GM19467 (cell line): ENCODE results near the gene TBC1D10B.
A peak's percentile ranks its signal among the peaks of the same experiment; 100 is the strongest.
"Not testable (repeated sequence)": the region's sequence is repeated elsewhere in the genome, so short reads cannot be mapped to it uniquely, and the experiment has no call there.

Experiments used
- ATAC-seq: cut with Tn5 transposase; IDR thresholded peaks from one replicate; pipeline ENCODE4 v1.9.1; 2021; ENCODE audit warnings: mild to moderate bottlenecking, moderate library complexity; ENCODE audit not compliant: unreplicated experiment

TBC1D10B gene

DNA sequence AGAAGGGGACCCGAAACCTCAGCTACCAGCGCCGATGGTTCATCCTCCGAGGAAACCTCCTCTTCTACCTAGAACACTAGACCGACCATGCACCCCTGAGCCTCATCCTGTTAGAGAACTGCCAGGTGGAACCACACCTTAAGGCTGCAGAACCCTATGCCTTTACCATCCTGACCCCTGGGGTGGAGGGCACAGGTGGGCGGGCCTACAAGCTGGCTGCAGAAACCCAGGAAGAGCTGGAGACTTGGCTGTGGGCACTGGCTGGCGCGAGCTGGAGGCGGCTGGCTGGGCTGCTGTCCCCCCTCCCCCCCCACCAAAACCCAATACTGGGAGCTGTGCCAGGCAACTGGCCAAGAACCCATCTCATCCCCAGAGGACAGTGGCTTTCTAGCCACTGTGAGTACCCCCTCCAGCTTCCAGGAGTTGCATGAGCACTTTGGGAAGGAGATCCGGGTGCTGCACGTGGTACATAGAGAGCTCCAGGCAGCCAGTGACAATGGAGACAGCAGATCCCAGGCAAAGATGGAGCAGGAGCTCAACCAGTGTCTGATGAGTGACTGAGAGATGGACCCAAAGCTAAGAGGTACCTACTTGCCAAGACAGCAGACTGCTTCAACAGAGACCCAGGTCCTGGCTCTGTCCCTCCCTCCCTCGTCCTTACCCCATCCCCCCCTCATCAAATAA is 13.8 kb downstream of the TBC1D10B start:
- ATAC-seq, result no peak

DNA sequence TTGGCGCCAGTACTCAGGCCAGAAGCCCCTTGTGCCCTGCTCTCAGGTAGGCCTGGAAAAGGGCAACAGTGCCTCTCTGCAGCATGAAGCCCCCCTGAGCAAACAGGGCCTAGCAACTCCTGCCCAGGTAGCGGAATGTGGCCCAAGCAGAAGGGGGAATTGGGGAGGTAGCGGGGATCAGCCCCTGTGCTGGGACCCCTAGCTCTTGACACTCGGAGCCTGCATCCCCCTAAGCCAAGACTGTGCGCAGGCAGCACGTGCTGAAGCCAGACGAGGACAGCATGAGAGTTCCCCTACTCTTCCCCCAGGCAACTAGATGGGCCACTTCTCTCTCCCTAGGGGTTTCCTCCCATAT is 14.4 kb downstream of the TBC1D10B start:
- ATAC-seq, result no peak

DNA sequence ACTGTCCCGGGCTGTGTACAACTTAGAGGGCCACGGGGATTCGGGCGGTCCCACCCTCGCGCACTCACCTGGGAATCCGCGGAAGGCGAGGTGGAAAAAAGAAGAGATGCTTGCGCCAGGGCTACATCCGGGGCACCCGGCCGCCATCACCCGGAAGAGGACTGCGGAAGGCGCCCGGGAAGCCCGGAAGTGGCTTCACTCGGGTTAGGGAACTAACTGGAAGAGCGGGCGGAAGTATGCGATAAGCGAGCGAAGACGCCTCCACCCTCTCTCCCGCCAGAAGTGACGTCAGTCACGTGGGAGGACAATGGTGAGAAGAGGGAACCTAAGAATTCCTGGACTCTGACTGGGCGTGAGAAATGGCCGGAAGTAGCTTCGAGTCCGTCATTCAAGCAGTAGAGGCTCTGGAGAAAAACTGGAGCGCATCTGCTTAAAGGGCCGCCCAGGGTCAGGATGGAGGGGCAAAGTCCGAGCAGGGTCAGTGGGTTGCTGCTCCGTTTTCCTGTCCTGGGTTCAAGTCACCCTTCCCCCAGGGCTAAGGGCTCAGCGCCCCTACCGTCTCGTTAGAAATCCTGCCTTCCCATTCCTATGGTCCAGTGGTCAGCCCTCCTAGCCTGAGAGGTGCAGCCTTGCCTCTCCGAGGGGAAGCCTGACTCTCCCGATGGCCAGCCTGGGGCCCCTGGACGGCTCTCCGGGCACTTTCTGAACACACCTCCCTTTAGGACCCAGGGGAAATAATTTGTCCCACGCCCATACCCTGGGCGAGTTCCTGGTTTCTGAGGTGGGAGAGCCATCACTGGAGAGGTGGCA is 14.9 kb downstream of the TBC1D10B start, which contains the start of gene CD2BP2:
Gene CD2BP2 (minus strand): TSS at position 165 of the 810 bp plus-strand sequence. CDS start 627 bp downstream, outside the sequence.
- peak; percentile 47 for ATAC-seq

DNA sequence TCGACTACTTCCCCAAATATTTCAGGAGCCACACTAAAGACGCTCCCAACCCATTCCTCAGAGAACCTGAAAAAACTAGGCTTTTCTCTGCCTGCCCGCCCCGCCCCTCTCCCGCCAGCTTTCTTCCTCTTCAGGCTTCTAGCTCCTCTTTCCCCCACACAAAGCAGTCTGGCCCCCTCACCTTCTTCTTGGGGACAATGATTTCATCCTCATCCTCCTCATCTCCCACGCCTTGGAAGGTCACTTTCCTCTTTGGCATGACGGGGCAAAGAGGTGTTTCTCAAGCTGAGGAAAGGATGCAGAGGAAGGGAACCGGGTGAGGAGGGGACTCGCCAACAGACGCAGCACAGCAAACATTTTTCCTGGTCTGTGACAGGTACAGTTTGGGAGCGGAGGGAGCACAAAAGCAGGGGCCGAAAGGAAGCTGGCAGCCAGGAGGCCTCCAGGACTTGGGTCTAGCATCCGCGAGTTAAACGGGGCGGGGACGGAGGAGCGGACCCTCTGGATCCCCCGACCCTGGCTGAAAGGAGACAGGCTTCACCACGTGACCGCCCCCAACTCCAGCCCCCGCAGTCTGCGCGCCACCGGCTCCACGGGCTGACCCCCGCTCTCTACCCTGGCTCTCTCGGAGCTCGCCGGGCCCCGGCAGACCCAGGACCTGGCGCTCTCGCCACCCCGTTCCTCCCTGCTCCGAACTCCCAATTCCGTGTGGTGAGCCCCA is 15.7 kb downstream of the TBC1D10B start:
- no peak for ATAC-seq

DNA sequence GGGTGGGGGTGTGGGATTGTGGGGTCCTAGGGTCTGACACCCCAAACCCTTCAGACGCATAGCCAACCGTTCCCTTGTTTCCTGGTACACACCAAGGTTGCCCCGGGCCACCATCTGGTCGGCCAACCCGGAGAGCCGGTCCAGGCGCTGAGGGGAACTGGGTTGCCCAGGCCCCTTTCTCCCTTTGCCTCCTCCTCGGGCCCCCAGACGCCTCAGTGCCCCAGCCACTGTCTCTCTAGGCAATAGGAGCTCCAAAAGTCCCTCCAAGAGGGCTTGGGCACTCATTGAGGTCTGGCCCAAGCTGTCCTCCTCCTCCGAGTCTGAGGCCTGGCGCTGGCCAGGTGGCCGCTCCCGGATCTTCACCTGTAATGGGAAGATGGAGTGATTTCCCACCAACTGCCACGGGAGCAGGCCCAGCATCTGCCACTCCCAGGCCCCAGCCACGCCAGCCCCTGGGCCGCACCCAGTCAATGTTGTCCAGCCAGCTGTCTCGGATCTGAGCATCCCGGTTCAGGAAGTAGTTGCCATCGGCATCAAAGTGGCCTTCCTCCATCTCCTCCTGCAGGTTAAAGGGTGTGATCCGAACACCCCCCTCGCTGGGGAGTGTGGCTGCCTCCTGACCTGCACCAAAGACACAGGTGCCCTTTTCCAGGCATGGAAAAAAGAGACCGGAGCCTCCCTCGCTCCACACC is 16.7 kb downstream of the TBC1D10B start:
- no peak for ATAC-seq

DNA sequence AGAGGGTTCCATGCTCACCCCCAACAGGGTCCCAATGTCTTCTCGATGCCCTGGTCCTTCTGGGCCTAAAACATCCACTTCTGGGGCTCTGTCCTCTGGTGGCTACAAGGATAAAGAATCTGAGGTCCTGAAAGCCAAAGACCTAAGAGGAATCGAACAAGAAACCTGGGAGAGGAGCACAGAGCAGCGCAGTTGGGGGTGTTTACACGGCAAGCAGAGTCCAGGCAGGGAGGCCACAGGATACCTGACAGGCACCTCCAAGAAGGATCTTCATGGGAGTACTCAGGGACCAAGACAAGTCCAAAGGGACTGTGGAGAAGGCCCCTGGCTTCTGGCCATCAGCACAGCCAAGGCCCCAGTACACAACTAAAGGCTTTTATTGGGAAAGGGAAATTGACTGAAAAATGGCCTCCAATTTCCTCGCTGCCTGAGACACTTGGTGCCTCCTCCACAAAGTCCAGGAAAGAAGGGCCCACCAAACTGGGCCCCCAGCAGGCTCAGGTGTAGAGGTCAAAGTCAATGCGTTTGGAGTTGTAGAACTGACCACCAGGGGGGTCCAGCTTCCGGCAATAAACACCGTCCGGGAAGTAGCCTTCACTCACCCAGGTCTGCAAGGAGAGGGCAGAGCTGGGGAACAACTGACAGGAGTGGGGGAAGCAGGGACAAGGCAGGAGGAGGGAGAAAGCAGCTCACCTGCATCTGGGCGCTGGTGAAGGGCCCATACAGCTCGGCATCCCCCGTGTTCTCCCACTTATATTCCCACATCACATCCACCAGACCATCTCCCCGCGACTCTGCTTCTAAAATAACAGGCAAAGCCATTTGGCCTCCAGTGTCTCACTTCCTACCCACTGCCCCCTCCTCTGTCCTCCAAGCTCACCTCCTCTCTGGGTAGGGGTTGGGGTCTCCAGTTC is 17.5 kb downstream of the TBC1D10B start:
- no peak for ATAC-seq

DNA sequence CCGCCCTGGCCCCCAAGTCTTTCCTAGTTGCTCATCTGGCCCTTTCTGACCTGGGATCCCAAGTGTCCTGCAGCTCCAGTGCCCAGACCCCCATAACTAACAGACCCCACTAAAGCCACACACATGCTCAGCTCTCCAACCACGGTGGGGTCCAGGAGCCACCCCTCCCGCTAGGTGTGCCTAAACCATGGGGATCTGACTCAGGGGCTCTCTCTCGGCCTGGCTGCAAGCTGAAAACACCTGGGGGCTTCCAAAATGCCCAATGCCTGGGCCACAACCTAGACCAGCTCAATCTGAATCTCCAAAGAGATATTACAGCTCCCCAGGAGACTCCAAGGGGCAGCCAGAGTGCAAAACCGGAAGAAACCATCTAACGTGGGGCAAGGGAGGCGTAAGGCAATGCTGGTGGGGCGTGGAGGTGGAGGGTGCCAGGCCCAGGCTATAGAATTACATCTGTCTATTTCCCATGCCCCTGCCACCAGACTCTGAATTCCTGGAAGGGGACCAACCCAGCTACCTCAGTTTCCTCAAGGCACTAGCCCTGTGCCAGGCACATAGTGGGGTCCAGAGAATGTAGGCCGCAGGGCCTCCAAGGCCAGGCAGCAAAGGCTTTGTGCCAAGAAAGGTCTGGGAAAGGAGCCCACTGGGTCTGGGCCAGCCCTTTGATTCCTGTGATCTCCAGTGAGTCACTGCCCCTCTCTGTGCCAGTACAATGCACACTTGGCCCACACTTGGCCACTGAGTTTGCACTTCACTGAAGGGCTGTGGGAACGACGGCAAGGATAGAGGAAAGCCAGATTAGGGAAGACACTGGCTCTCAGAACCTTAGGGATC is 18.5 kb downstream of the TBC1D10B start:
- ATAC-seq, result no peak

DNA sequence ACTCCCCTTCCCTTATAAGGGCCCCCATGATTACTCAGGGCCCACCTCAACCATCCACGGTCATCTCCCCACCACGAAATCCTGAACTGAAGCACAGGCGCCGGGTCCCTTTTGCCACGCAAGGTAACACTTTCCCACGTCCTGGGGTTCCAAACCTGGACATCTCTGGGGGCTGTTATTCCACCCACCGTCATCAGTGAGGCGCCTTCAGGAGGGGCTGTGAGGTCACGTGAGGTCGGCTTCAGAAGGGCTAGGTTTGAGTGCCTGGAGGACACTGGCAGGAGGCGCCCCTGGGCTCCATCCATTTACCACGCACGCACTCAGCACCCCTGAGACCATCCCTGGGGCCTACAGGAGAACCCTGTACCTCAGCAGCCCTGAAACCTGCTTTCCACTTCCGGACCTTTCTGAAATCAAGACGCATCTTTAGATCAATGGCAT is 19.3 kb downstream of the TBC1D10B start:
- no peak for ATAC-seq

DNA sequence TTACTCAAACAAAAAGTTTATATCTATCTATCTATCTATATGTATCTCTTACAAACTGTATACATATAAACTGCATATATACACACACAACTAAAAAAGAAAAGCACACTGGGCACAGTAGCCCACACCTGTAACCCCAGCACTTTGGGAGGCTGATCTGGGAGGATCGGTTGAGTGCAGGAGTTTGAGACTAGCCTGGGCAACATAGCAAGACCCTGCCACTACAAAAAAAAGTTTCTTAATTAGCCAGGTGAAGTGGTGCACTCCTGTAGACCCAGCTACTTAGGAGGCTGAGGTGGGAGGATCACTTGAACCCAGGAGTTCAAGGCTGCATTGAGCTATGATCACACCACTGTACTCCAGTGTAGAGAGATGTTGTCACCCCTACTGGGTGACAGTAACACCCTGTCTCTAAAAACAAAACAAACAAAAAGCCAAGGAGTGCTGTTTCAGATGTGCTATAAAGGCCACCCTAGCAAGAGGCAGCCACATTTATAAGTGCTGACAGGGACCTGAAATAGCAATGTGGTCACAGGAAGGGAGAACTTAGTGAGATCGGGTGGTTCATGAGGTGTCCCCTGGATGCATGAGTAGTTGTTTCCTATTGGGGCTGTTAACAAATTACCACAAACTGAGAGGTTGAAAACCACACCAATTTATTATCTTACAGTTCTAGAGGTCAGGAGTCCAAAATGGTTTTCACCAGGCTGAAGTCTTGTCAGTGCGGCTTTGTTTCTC is 20.0 kb downstream of the TBC1D10B start:
- peak; percentile 38 for ATAC-seq

DNA sequence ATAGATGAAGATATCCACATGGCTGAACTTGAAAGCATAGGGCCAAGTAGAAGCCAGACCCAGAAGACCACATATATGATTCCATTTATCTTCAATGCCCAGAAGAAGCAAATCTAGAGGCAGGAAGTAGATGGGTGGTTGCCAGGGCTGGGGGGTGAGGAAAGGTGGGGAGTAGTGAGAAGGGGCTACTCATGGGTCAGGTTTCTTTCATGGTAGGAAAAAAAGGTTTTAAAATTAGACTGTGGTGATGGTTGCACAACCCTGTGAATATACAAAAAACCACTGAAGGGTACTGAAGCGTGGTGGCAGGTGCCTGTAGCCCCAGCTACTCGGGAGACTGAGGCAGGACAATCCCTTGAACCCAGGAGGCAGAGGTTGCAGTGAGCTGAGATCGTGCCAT is 20.6 kb downstream of the TBC1D10B start:
- ATAC-seq, result no peak

DNA sequence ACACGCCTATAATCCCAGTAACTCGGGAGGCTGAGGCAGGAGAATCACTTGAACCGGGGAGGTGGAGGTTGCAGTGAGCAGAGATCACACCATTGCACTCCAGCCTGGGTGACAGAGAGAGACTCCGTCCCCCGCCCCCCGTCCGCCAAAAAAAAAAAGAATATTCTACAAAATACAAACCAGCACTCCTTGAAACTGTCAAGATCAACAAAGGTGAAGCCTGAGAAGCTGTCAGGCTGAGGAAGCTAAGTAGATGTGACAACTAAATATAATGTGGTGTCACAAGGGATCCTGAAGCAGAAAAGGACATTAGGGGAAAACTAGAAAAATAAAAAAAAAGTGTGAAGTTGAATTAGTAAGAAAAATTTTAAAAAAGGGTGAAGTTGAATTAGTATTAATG is 21.4 kb downstream of the TBC1D10B start:
- ATAC-seq, result no peak

DNA sequence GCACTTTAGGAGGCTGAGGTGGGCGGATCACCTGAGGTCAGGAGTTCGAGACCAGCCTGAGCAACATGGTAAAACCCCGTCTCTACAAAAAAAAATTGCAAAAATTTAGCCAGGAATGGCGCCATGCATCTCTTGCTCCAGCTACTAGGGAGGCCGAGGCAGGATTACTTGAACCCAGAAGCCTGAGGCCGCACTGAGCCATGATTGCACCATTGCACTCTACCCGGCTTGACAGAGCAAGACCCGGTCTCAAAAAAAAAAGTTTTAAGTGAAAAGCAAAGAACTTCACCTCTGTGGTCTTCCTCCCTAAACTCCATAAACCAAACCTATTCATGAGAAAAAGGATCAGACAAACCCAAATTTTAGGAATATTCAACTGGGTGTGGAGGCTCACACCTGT is 22.2 kb downstream of the TBC1D10B start:
- no peak for ATAC-seq

DNA sequence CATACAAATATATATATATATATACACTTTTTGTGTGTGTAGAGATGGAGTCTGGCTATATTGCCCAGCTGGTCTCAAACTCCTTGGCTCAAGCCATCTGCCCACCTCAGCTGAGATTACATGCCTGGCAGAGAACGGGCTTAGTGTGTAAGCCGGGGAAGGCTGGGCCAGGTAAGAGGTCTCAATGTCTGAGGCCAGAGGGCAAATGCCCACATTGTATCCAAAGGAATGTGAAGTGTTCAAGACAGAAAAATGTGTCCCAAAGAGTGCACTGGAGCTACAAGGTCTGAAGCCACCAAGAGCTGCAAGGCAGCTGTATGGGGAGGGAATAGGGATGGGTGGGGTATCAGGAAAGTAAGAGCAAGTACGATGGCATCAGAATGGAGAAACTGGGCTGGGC is 24.0 kb downstream of the TBC1D10B start:
- no peak for ATAC-seq

DNA sequence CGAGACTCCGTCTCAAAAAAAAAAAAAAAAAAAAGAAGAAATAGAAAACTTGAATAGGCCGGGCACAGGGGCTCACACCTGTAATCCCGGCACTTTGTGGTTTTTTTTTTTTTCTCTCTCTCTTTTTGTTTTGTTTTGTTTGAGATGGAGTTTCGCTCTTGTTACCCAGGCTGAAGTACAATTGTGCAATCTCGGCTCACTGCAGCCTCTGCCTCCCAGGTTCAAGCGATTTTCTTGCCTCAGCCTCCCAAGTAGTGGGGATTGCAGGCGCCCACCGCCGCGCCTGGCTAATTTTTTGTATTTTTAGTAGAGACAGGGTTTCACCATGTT is 26.8 kb downstream of the TBC1D10B start:
- ATAC-seq, result not testable (repeated sequence)

DNA sequence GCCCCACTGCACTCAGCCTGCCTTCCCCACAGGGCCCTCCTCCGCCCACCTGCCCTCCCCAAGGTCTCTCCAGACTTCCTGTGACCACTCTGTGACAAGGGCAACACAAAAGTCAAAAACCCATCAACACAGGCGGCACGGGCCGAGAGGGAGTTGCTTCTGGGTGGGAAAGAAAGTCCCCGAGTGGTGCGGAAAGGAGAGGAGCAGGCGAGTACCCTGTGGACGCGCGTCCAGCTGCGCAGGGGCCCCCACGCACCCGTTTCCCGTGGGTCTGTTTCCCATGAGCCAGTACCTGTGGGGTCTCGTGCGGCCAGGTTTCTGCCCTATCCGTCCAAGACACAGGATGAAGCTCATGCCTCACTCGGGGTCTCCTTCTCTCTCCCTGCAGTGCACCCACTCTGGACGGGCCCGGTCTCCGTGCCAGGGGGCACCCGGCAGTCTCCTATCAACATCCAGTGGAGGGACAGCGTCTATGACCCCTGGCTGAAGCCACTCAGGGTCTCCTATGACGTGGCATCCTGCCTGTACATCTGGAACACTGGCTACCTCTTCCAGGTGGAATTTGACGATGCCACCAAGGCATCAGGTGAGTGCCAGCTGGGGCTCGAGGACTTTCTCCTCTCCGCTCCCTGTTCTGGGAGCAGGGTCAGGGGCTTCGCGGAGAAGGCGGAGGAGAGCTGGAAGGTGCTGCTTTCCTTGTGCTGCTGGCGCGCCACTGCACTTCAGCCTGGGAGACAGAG is 27.4 kb downstream of the TBC1D10B start:
- ATAC-seq, result no peak

DNA sequence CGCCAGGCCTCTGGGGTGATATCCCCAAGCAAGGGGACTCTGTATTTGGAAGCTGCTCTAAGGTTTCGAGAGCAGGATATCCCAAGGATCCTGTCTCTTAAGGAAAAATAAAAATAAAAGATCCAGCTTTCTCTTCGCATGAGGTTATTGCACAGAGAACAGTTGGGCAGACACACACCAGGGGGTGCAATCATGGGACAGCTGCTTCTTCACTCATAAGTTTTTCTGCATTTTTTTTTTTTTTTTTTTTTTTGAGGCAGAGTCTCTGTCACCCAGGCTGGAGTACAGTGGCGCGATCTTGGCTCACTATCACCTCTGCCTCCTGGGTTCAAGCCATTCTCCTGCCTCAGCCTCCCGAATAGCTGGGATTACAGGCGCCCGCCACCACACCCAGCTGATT is 28.3 kb downstream of the TBC1D10B start:
- not testable (repeated sequence) for ATAC-seq

DNA sequence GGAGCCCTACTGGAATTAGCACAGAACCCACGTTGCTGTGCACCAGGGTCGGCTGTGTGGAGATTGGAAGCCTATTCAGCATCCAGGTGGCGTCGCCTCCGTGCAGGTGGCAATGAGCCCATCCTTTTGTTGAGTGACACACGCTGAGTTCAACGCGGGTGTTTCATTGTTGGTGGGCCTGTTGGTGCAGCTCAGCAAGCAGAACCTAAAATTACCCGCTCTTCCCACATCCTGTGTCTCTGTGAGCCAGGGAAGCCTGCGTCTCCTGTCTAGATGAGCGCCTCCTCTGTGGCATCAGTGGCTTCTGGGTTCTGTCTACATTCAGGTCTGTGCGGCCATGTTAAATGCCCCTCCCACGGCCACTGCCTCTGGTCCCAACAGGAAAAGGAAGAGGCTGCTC is 29.7 kb downstream of the TBC1D10B start:
- no peak for ATAC-seq

DNA sequence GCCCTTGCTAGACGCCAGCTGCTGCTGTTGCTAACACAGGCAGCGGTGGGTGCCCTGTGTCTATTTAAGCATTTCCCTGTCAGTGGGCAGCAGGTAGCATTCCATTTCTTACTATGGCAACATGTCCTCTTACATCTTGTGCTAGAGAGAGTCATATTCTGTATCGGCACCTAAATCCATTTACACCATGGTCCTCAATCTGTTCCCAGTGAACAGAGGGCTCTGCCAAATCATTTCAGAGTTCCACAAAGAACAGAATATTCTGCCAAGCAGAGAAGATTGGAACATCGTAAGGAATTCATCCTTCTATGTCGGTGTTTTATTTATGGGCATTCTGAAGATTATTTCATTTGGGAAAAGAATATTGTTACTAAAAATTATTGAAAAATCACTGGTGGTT is 31.6 kb downstream of the TBC1D10B start:
- not testable (repeated sequence) for ATAC-seq
